H1 (cell line): Measurements from ENCODE around the gene TTPAL. TPM values are rescaled to one million over a fixed set of nuclear protein-coding genes. Genes with fewer than 3 reads are reported as not detected.

Experiments
- CTCF ChIP-seq, 3 experiments: IDR thresholded peaks; 1 replicate in 2 of 3; 2 replicates in 1 of 3; pipeline versions ENCODE4 v1.5.1 to v1.6.1; 2011; ENCODE audit warnings: low read length in 3 of 3, mild to moderate bottlenecking in 3 of 3, inconsistent platforms in 2 of 3, low read depth in 1 of 3, moderate library complexity in 1 of 3; ENCODE audit not compliant: insufficient read depth in 1 of 3; ENCODE audit errors: control extremely low read depth in 1 of 3
- GABPA ChIP-seq: IDR thresholded peaks from 2 replicates; pipeline ENCODE4 v1.6.1; 2011; ENCODE audit warnings: mild to moderate bottlenecking, low read length, moderate library complexity, borderline replicate concordance; ENCODE audit not compliant: insufficient read depth
- GTF2F1 ChIP-seq: IDR thresholded peaks from 2 replicates; pipeline ENCODE4 v1.6.1; 2012; ENCODE audit warnings: low read depth, low read length, improper control_type of control experiment, borderline replicate concordance
- POLR2AphosphoS5 ChIP-seq: IDR thresholded peaks from 2 replicates; pipeline ENCODE4 v1.6.1; 2011; ENCODE audit warnings: low read depth, low read length
- polyA plus RNA-seq, 7 experiments: library from polyadenylated mRNA; depleted of rRNA in 3 of 7; stranded (reverse) in 5 of 7; unstranded in 2 of 7; fragments of >200 nt in 5 of 7; fragments of 200-250 nt in 2 of 7; gene quantifications; 1 replicate in 5 of 7; 2 replicates in 1 of 7; 4 replicates in 1 of 7; pipeline versions ENCODE4 v1.2.1 to v1.2.3, GENCODE V29; 2011 to 2013; ENCODE audit warnings: missing spikeins in 2 of 7, mixed read lengths in 2 of 7
- total RNA-seq: library from RNA; stranded (reverse); fragmentation: NEBNext Ultra II Directional; extraction: Animal tissue kit (Norgen Biotek cat#: 25700); gene quantifications from 2 replicates; pipeline ENCODE4 v1.2.1, GENCODE V29; 2021

The TTPAL gene
- total and polyA plus RNA-seq, 2 of the 8 experiments (the other 6 are each of a cell fraction or from before 2014, with no cell fraction given) = 2.8 to 14.0 TPM

- no peak for TF ChIP-seq CTCF (IDR thresholded peaks at IDR 0.05; ENCODE audit: control extremely low read depth in 1 of 3, insufficient read depth in 1 of 3, low read depth in 1 of 3, low read length in 3 of 3)
- no peak for TF ChIP-seq GTF2F1
- TF ChIP-seq POLR2AphosphoS5 = no peak
- TF ChIP-seq GABPA = no peak
Observed at GRCh38 chr20:44489223-44489622, 13.5 kb downstream of the TTPAL start (continued).
